HepG2 (cell line): ENCODE data around the gene ZNF384. TPM values are rescaled to one million over a fixed set of nuclear protein-coding genes. Genes with fewer than 3 reads are reported as not detected.

Source experiments
- AKAP8 ChIP-seq: sonication (generic); formaldehyde crosslinking; IDR thresholded peaks from 2 replicates; pipeline ENCODE4 v1.5.1; 2020; ENCODE audit warnings: mild to moderate bottlenecking, missing genetic modification reagents
- ATF1 ChIP-seq: IDR thresholded peaks from 2 replicates; pipeline ENCODE4 v1.6.1; 2016; ENCODE audit warnings: mild to moderate bottlenecking, control low read depth
- FOSL1 ChIP-seq: sonication (generic); formaldehyde crosslinking; IDR thresholded peaks from 2 replicates; pipeline ENCODE4 v1.9.0; 2021; ENCODE audit warnings: missing genetic modification reagents, borderline replicate concordance
- IRF2 ChIP-seq: IDR thresholded peaks from 2 replicates; pipeline ENCODE4 v1.6.1; 2018; ENCODE audit warnings: missing genetic modification reagents, missing compliant biosample characterization
- KMT2A ChIP-seq: sonication (generic); formaldehyde crosslinking; IDR thresholded peaks from 2 replicates; pipeline ENCODE4 v1.4.0; 2020; ENCODE audit warnings: missing genetic modification reagents
- MXI1 ChIP-seq: IDR thresholded peaks from 3 replicates; pipeline ENCODE4 v1.6.1; 2012; ENCODE audit warnings: low read depth, low read length, inconsistent platforms, borderline replicate concordance
- NBN ChIP-seq: fragments of 450-650 bp; conservative IDR thresholded peaks from 2 replicates; pipeline ENCODE4 v1.6.1; 2017
- NFYB ChIP-seq: sonication (generic); formaldehyde crosslinking; IDR thresholded peaks from 2 replicates; pipeline ENCODE4 v1.4.0; 2020; ENCODE audit warnings: missing genetic modification reagents
- PCBP1 ChIP-seq: fragments of 200-400 bp; formaldehyde crosslinking; IDR thresholded peaks from 2 replicates; pipeline ENCODE4 v1.6.1; 2017; ENCODE audit warnings: mild to moderate bottlenecking, low read depth, low read length, borderline replicate concordance
- RBM22 ChIP-seq: fragments of 200-400 bp; formaldehyde crosslinking; optimal IDR thresholded peaks from 2 replicates; pipeline ENCODE3; 2017; ENCODE audit warnings: mild to moderate bottlenecking, low read length, moderate library complexity
- RFX1 ChIP-seq: fragments of 450-650 bp; IDR thresholded peaks from 2 replicates; pipeline ENCODE4 v1.6.1; 2017
- TCF7 ChIP-seq: sonication (generic); IDR thresholded peaks from 2 replicates; pipeline ENCODE4 v1.6.1; 2016; ENCODE audit warnings: antibody characterized with exemption, low read depth
- TIGD3 ChIP-seq: sonication (generic); formaldehyde crosslinking; IDR thresholded peaks from 2 replicates; pipeline ENCODE4 v1.5.1; 2020; ENCODE audit warnings: mild to moderate bottlenecking, missing genetic modification reagents, borderline replicate concordance
- TOE1 ChIP-seq: sonication (generic); formaldehyde crosslinking; IDR thresholded peaks from 2 replicates; pipeline ENCODE4 v1.4.0; 2020; ENCODE audit warnings: mild to moderate bottlenecking, missing genetic modification reagents
- ZNF230 ChIP-seq: sonication (generic); formaldehyde crosslinking; IDR thresholded peaks from 2 replicates; pipeline ENCODE4 v1.4.0; 2020; ENCODE audit warnings: mild to moderate bottlenecking, missing genetic modification reagents
- ZNF496 ChIP-seq: sonication (generic); formaldehyde crosslinking; IDR thresholded peaks from 2 replicates; pipeline ENCODE4 v1.8.1; 2023; ENCODE audit warnings: mild to moderate bottlenecking, moderate library complexity, missing genetic modification reagents; ENCODE audit not compliant: insufficient replicate concordance
- ZNF557 ChIP-seq: sonication (generic); formaldehyde crosslinking; IDR thresholded peaks from 2 replicates; pipeline ENCODE4 v1.4.0; 2020; ENCODE audit warnings: missing genetic modification reagents
- ZNF598 ChIP-seq: sonication (generic); formaldehyde crosslinking; IDR thresholded peaks from 2 replicates; pipeline ENCODE4 v1.5.1; 2020; ENCODE audit warnings: mild to moderate bottlenecking, missing genetic modification reagents, borderline replicate concordance
- ZNF652 ChIP-seq: IDR thresholded peaks from 2 replicates; pipeline ENCODE4 v1.6.1; 2016; ENCODE audit warnings: low read depth, borderline replicate concordance
- polyA plus RNA-seq, 8 experiments: library from polyadenylated mRNA; depleted of rRNA in 3 of 8; stranded (reverse) in 7 of 8; unstranded in 1 of 8; fragments of >200 nt; fragmentation: Illumina TruSeq in 4 of 8; extraction: Trizol in 4 of 8; gene quantifications; 2 replicates each; pipeline versions ENCODE4 v1.2.1 to v1.2.3, GENCODE V29; 2011 to 2016; ENCODE audit warnings: low read depth in 4 of 8, missing spikeins in 1 of 8, mixed read lengths in 1 of 8; ENCODE audit not compliant: insufficient read depth in 1 of 8
- total RNA-seq, 5 experiments: library from RNA; depleted of rRNA; stranded (reverse); fragments of >200 nt; fragmentation: Illumina TruSeq; extraction: Trizol; gene quantifications; 2 replicates each; pipeline ENCODE4 v1.2.3, GENCODE V29; 2016; ENCODE audit warnings: low read depth in 1 of 5
- TF ChIP-seq, protein P1 (sequence below): sonication (generic); formaldehyde crosslinking; IDR thresholded peaks from 2 replicates; pipeline ENCODE4 v1.5.0; 2020; ENCODE audit warnings: missing genetic modification reagents
- TF ChIP-seq, protein P2 (sequence below): sonication (generic); formaldehyde crosslinking; IDR thresholded peaks from 2 replicates; pipeline ENCODE4 v1.5.1; 2020; ENCODE audit warnings: missing genetic modification reagents, mild to moderate bottlenecking, borderline replicate concordance
- TF ChIP-seq, protein P3 (sequence below): IDR thresholded peaks from 2 replicates; pipeline ENCODE4 v1.6.1; 2016; ENCODE audit warnings: low read depth, missing genetic modification reagents, missing compliant biosample characterization

Gene ZNF384
- total and polyA plus RNA-seq, 2 of the 13 experiments (the other 11 are each of a cell fraction or from before 2014, with no cell fraction given), result 23.6 to 55.3 TPM

DNA sequence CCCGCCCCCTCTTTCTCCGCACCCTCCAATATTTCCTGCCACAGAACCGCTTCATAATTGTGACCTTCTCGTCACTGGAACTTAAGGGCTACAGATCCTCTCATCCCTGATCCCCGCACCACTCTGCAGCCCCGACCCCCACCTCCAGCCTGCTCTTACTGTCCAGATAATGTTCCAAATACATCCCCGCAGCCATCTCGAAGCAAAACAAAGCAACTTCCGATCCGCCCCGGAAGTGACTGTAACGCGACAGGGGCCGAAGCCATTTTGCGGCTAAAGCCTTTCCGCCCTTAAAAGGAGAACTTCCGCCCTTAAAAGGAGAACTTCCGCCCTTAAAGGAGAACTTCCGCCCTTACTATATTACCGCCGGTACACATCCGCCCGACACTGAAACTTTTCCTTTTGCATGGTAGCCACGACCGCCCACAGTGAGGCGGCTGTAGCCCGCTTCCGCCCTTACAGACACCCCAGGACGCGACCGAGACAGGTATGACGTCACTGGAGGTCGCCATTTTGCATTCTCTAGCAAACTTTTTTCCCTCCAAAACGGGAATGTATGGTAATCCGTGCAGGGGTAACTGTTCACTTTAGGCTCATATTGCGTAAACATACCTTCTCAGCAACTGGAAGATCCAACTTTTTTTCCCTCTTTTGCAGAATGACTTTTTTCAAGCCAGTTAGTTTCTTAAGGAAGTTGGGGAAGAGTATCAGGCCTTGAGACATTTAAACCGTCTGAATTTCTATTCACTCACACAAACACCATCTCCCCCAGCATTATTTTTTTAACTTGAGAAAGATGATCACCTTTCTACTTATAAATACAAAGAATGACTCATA is 26.1 kb downstream of the ZNF384 start, which contains the start of gene ING4 (continued):
- TF ChIP-seq TCF7, result no peak
- TF ChIP-seq, protein P1, sequence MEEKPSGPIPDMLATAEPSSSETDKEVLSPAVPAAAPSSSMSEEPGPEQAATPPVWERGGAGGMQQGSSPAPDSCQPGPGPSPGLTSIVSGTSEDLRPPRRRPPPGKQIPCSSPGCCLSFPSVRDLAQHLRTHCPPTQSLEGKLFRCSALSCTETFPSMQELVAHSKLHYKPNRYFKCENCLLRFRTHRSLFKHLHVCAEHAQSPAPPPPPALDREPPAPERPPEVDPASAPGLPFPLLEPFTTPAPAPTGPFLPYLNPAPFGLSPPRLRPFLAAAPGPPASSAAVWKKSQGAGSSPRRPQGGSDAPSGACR (CRISPR knock-in tag), result peak; percentile 62; the same call in 1 of the 2 replicates
- TF ChIP-seq KMT2A (CRISPR knock-in tag), result no peak; the same call in 1 of the 2 replicates
- peak; percentile 52 for TF ChIP-seq NFYB (CRISPR knock-in tag)
- TF ChIP-seq ZNF230, result no peak
- no peak for TF ChIP-seq RBM22
- peak; percentile 94; the same call in 1 of the 2 replicates for TF ChIP-seq PCBP1
- TF ChIP-seq ZNF496 (CRISPR knock-in tag), result no peak
- TF ChIP-seq AKAP8 (CRISPR knock-in tag), result no peak
- TF ChIP-seq NBN, result no peak
- peak; percentile 67; the same call in 1 of the 2 replicates for TF ChIP-seq ZNF598 (CRISPR knock-in tag)
- TF ChIP-seq ZNF652 (CRISPR knock-in tag), result no peak
- TF ChIP-seq, protein P2, sequence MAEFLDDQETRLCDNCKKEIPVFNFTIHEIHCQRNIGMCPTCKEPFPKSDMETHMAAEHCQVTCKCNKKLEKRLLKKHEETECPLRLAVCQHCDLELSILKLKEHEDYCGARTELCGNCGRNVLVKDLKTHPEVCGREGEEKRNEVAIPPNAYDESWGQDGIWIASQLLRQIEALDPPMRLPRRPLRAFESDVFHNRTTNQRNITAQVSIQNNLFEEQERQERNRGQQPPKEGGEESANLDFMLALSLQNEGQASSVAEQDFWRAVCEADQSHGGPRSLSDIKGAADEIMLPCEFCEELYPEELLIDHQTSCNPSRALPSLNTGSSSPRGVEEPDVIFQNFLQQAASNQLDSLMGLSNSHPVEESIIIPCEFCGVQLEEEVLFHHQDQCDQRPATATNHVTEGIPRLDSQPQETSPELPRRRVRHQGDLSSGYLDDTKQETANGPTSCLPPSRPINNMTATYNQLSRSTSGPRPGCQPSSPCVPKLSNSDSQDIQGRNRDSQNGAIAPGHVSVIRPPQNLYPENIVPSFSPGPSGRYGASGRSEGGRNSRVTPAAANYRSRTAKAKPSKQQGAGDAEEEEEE (CRISPR knock-in tag), result no peak
- TF ChIP-seq RFX1, result no peak
- TF ChIP-seq, protein P3, sequence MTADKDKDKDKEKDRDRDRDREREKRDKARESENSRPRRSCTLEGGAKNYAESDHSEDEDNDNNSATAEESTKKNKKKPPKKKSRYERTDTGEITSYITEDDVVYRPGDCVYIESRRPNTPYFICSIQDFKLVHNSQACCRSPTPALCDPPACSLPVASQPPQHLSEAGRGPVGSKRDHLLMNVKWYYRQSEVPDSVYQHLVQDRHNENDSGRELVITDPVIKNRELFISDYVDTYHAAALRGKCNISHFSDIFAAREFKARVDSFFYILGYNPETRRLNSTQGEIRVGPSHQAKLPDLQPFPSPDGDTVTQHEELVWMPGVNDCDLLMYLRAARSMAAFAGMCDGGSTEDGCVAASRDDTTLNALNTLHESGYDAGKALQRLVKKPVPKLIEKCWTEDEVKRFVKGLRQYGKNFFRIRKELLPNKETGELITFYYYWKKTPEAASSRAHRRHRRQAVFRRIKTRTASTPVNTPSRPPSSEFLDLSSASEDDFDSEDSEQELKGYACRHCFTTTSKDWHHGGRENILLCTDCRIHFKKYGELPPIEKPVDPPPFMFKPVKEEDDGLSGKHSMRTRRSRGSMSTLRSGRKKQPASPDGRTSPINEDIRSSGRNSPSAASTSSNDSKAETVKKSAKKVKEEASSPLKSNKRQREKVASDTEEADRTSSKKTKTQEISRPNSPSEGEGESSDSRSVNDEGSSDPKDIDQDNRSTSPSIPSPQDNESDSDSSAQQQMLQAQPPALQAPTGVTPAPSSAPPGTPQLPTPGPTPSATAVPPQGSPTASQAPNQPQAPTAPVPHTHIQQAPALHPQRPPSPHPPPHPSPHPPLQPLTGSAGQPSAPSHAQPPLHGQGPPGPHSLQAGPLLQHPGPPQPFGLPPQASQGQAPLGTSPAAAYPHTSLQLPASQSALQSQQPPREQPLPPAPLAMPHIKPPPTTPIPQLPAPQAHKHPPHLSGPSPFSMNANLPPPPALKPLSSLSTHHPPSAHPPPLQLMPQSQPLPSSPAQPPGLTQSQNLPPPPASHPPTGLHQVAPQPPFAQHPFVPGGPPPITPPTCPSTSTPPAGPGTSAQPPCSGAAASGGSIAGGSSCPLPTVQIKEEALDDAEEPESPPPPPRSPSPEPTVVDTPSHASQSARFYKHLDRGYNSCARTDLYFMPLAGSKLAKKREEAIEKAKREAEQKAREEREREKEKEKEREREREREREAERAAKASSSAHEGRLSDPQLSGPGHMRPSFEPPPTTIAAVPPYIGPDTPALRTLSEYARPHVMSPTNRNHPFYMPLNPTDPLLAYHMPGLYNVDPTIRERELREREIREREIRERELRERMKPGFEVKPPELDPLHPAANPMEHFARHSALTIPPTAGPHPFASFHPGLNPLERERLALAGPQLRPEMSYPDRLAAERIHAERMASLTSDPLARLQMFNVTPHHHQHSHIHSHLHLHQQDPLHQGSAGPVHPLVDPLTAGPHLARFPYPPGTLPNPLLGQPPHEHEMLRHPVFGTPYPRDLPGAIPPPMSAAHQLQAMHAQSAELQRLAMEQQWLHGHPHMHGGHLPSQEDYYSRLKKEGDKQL (CRISPR knock-in tag), result no peak
- no peak for TF ChIP-seq ZNF557 (CRISPR knock-in tag)
- TF ChIP-seq ATF1 (CRISPR knock-in tag), result peak; percentile 99
- peak; percentile 96 for TF ChIP-seq IRF2 (CRISPR knock-in tag)
- no peak for TF ChIP-seq TIGD3 (CRISPR knock-in tag)
- no peak for TF ChIP-seq FOSL1
- peak; percentile 41; the same call in 1 of the 3 replicates for TF ChIP-seq MXI1
- no peak for TF ChIP-seq TOE1
